Dendritic cell treated with granulocyte-macrophage colony-stimulating factor and Interleukin-4, amounts not matched to agents 40 ng/mL and 50 ng/mL, for 4 days (primary cell): ENCODE measurements around the gene ARMH3.
A peak's percentile ranks its signal among the peaks of the same experiment; 100 is the strongest.

Source experiments
- H3K27ac Mint-ChIP-seq: one replicate; pipeline ENCODE4 v1.8.0; 2022; ENCODE audit warnings: mild to moderate bottlenecking, mixed read lengths
- H3K27me3 Mint-ChIP-seq: one replicate; pipeline ENCODE4 v1.8.0; 2022; ENCODE audit warnings: mild to moderate bottlenecking, mixed read lengths
- H3K36me3 Mint-ChIP-seq: one replicate; pipeline ENCODE4 v1.8.0; 2022; ENCODE audit warnings: low read depth, mixed read lengths
- H3K4me1 Mint-ChIP-seq: one replicate; pipeline ENCODE4 v1.8.0; 2022; ENCODE audit warnings: low read depth, mixed read lengths
- H3K4me3 Mint-ChIP-seq: one replicate; pipeline ENCODE4 v1.8.0; 2022; ENCODE audit warnings: mild to moderate bottlenecking, moderate library complexity, mixed read lengths
- H3K9me3 Mint-ChIP-seq: one replicate; pipeline ENCODE4 v1.8.0; 2022; ENCODE audit warnings: mixed read lengths
- intact Hi-C: fragments of 100-400 bp; cut with micrococcal nuclease; formaldehyde crosslinking; loops from one replicate; pipeline ENCODE4 v1.15.0; 2022

Gene ARMH3

GRCh38 chr10:101816376-101816775, 239.6 kb downstream of the ARMH3 start:
- no peaks in the 10 kb centered on the region for H3K27me3 Mint-ChIP-seq
- peaks cover 53% of the 10 kb centered on the region for H3K36me3 Mint-ChIP-seq
- H3K27ac Mint-ChIP-seq, result peak overlapping the region; percentile 99
- no peaks in the 10 kb centered on the region for H3K9me3 Mint-ChIP-seq
- H3K4me3 Mint-ChIP-seq, result peak overlapping the region; percentile 97
- peaks cover 37% of the 10 kb centered on the region for H3K4me1 Mint-ChIP-seq
- intact Hi-C loops, result loop anchor here (2.0 to 5.0 kb wide), 2 partner anchors 20 to 34 kb away; partner anchors contain the start of gene NPM3

GRCh38 chr10:101814466-101815071, 241.4 kb downstream of the ARMH3 start:
- Mint-ChIP-seq H3K36me3 (peaks cover 71% of the 10 kb centered on the region), H3K27me3 (no peaks in the 10 kb centered on the region), H3K27ac (no peak overlapping the region), H3K9me3 (no peaks in the 10 kb centered on the region), H3K4me1 (peaks cover 37% of the 10 kb centered on the region), H3K4me3 (peak overlapping the region; percentile 31)
- intact Hi-C loops, result loop anchor here (5.0 kb wide), 1 partner anchor 32 kb away; the partner anchor contains the start of gene NPM3

GRCh38 chr10:101812606-101813005, 243.4 kb downstream of the ARMH3 start:
- intact Hi-C loops, result no loop called here
- Mint-ChIP-seq H3K36me3 (peaks cover 76% of the 10 kb centered on the region), H3K9me3 (no peaks in the 10 kb centered on the region), H3K27me3 (no peaks in the 10 kb centered on the region), H3K4me3 (no peak overlapping the region), H3K4me1 (peaks cover 28% of the 10 kb centered on the region), H3K27ac (no peak overlapping the region)

GRCh38 chr10:101807158-101807557, 248.8 kb downstream of the ARMH3 start:
- no peaks in the 10 kb centered on the region for H3K27me3 Mint-ChIP-seq
- no peak overlapping the region for H3K4me3 Mint-ChIP-seq
- H3K4me1 Mint-ChIP-seq, result peaks cover 7% of the 10 kb centered on the region
- no peaks in the 10 kb centered on the region for H3K9me3 Mint-ChIP-seq
- intact Hi-C loops, result no loop called here
- H3K36me3 Mint-ChIP-seq, result peaks cover 90% of the 10 kb centered on the region
- H3K27ac Mint-ChIP-seq, result no peak overlapping the region

GRCh38 chr10:101803511-101803910, 252.5 kb downstream of the ARMH3 start:
- intact Hi-C loops, result no loop called here
- Mint-ChIP-seq H3K4me3 (no peak overlapping the region), H3K27ac (no peak overlapping the region)

GRCh38 chr10:101797403-101798059, 258.4 kb downstream of the ARMH3 start:
- intact Hi-C loops, result no loop called here
- no peak overlapping the region for H3K27ac Mint-ChIP-seq
- no peaks in the 10 kb centered on the region for H3K27me3 Mint-ChIP-seq
- H3K4me1 Mint-ChIP-seq, result peaks cover 6% of the 10 kb centered on the region
- H3K9me3 Mint-ChIP-seq, result no peaks in the 10 kb centered on the region
- H3K36me3 Mint-ChIP-seq, result peaks cover 96% of the 10 kb centered on the region
- no peak overlapping the region for H3K4me3 Mint-ChIP-seq

More at GRCh38 chr10:101803511-101803910, 252.5 kb downstream of the ARMH3 start:
- H3K4me1 Mint-ChIP-seq, result peaks cover 11% of the 10 kb centered on the region
- peaks cover 92% of the 10 kb centered on the region for H3K36me3 Mint-ChIP-seq
- H3K27me3 Mint-ChIP-seq, result no peaks in the 10 kb centered on the region
- H3K9me3 Mint-ChIP-seq, result no peaks in the 10 kb centered on the region
